Measurements from ENCODE around the gene CDHR1.

Gene CDHR1

GRCh38 chr10:84197643-84198042, 3.3 kb downstream of the CDHR1 start:
- Histone ChIP-seq H3K4me3 (ENCODE audit: low read depth in 1 of 2, low read length in 1 of 2) (no peak overlapping the region), H3K9me3 (no peaks in the 10 kb centered on the region), H3K4me1 (ENCODE audit: control insufficient read depth in 1 of 2, insufficient read depth in 1 of 2, low read depth in 1 of 2, low read length in 1 of 2) (peaks cover 0 to 9% of the 10 kb centered on the region in 2 experiments), H3K27me3 (peaks cover 81% of the 10 kb centered on the region), H3K36me3 (no peaks in the 10 kb centered on the region), H3K27ac (no peak overlapping the region)
- TF ChIP-seq CTCF (IDR thresholded peaks at IDR 0.05): no peak

GRCh38 chr10:84198206-84198915, 4.0 kb downstream of the CDHR1 start:
- TF ChIP-seq CTCF (IDR thresholded peaks at IDR 0.05): no peak

GRCh38 chr10:84200537-84201243, 6.4 kb downstream of the CDHR1 start:
- no peak overlapping the region for H3K4me3 ChIP-seq (ENCODE audit: low read depth in 1 of 2, low read length in 1 of 2)
- H3K36me3 ChIP-seq: no peaks in the 10 kb centered on the region
- H3K9me3 ChIP-seq: no peaks in the 10 kb centered on the region
- TF ChIP-seq CTCF (IDR thresholded peaks at IDR 0.05): no peak
- H3K27ac ChIP-seq: no peak overlapping the region
- H3K27me3 ChIP-seq: peaks cover 50% of the 10 kb centered on the region
- no peaks in the 10 kb centered on the region for H3K4me1 ChIP-seq (ENCODE audit: control insufficient read depth in 1 of 2, insufficient read depth in 1 of 2, low read depth in 1 of 2, low read length in 1 of 2)

More at GRCh38 chr10:84198206-84198915, 4.0 kb downstream of the CDHR1 start:
- Histone ChIP-seq H3K4me3 (ENCODE audit: low read depth in 1 of 2, low read length in 1 of 2) (no peak overlapping the region), H3K36me3 (no peaks in the 10 kb centered on the region), H3K9me3 (no peaks in the 10 kb centered on the region), H3K27me3 (peaks cover 73% of the 10 kb centered on the region), H3K27ac (no peak overlapping the region), H3K4me1 (ENCODE audit: control insufficient read depth in 1 of 2, insufficient read depth in 1 of 2, low read depth in 1 of 2, low read length in 1 of 2) (peaks cover 0 to 9% of the 10 kb centered on the region in 2 experiments)

GRCh38 chr10:84201244-84201606, 6.9 kb downstream of the CDHR1 start:
- Histone ChIP-seq H3K4me3 (ENCODE audit: low read depth in 1 of 2, low read length in 1 of 2) (no peak overlapping the region), H3K27ac (no peak overlapping the region), H3K4me1 (ENCODE audit: control insufficient read depth in 1 of 2, insufficient read depth in 1 of 2, low read depth in 1 of 2, low read length in 1 of 2) (no peaks in the 10 kb centered on the region), H3K36me3 (no peaks in the 10 kb centered on the region), H3K27me3 (peaks cover 45% of the 10 kb centered on the region), H3K9me3 (no peaks in the 10 kb centered on the region)
- no peak for TF ChIP-seq CTCF (IDR thresholded peaks at IDR 0.05)

GRCh38 chr10:84201682-84202081, 7.3 kb downstream of the CDHR1 start:
- TF ChIP-seq CTCF (IDR thresholded peaks at IDR 0.05): no peak
- H3K4me3 ChIP-seq (ENCODE audit: low read depth in 1 of 2, low read length in 1 of 2): no peak overlapping the region
- H3K27ac ChIP-seq: no peak overlapping the region
- H3K9me3 ChIP-seq: no peaks in the 10 kb centered on the region
- peaks cover 40% of the 10 kb centered on the region for H3K27me3 ChIP-seq
- no peaks in the 10 kb centered on the region for H3K4me1 ChIP-seq (ENCODE audit: control insufficient read depth in 1 of 2, insufficient read depth in 1 of 2, low read depth in 1 of 2, low read length in 1 of 2)
- H3K36me3 ChIP-seq: no peaks in the 10 kb centered on the region

All from neutrophil (primary cell).